Ecto neural progenitor cell (in vitro differentiated cells): ENCODE results near the gene MON2.
"Not testable (repeated sequence)": the region's sequence is repeated elsewhere in the genome, so short reads cannot be mapped to it uniquely, and the experiment has no call there.

Experiments
- DNase-seq: peaks from one replicate; pipeline ENCODE4 v3.0.0-alpha.2; 2018; ENCODE audit warnings: low spot score

MON2 gene

GRCh38 chr12:62481843-62482540 is 15.4 kb downstream of the MON2 start:
- no peak for DNase-seq

- no peak for DNase-seq
These were observed 16.1 kb downstream of the MON2 start for GRCh38 chr12:62482769-62483168.

GRCh38 chr12:62484233-62484632 is 17.6 kb downstream of the MON2 start:
- DNase-seq, result no peak

GRCh38 chr12:62505786-62506185 is 39.2 kb downstream of the MON2 start:
- DNase-seq, result no peak

- DNase-seq, result no peak
These were observed 46.3 kb downstream of the MON2 start for GRCh38 chr12:62512901-62513300.

GRCh38 chr12:62514080-62514479 is 47.5 kb downstream of the MON2 start:
- DNase-seq, result not testable (repeated sequence)

- DNase-seq, result no peak
These were observed 50.3 kb downstream of the MON2 start for GRCh38 chr12:62516927-62517326.

- DNase-seq, result no peak
These were observed 51.3 kb downstream of the MON2 start for GRCh38 chr12:62517887-62518286.

GRCh38 chr12:62519043-62519442 is 52.4 kb downstream of the MON2 start:
- no peak for DNase-seq

GRCh38 chr12:62520361-62520760 is 53.7 kb downstream of the MON2 start:
- no peak for DNase-seq

- no peak for DNase-seq
These were observed 56.4 kb downstream of the MON2 start for GRCh38 chr12:62522984-62523383.

- DNase-seq, result no peak
These were observed 57.0 kb downstream of the MON2 start for GRCh38 chr12:62523619-62524018.

- DNase-seq, result no peak
These were observed 58.6 kb downstream of the MON2 start for GRCh38 chr12:62525271-62525670.

GRCh38 chr12:62530596-62530995 is 64.0 kb downstream of the MON2 start:
- DNase-seq, result no peak

- no peak for DNase-seq
These were observed 65.7 kb downstream of the MON2 start for GRCh38 chr12:62532333-62532732.

GRCh38 chr12:62533087-62533754 is 66.6 kb downstream of the MON2 start:
- no peak for DNase-seq

- DNase-seq, result no peak
These were observed 67.1 kb downstream of the MON2 start for GRCh38 chr12:62533755-62534107.

- no peak for DNase-seq
These were observed 69.9 kb downstream of the MON2 start for GRCh38 chr12:62536546-62536945.

- no peak for DNase-seq
These were observed 70.9 kb downstream of the MON2 start for GRCh38 chr12:62537551-62537950.

GRCh38 chr12:62540354-62540753 is 73.7 kb downstream of the MON2 start:
- DNase-seq, result no peak

GRCh38 chr12:62542814-62543213 is 76.2 kb downstream of the MON2 start:
- DNase-seq, result no peak

- no peak for DNase-seq
These were observed 76.7 kb downstream of the MON2 start for GRCh38 chr12:62543324-62543723.

- no peak for DNase-seq
These were observed 77.1 kb downstream of the MON2 start for GRCh38 chr12:62543741-62544140.
